Urinary bladder (tissue), 4 donors: ENCODE results near the gene NDUFV3. TPM values are rescaled to one million over a fixed set of nuclear protein-coding genes. Genes with fewer than 3 reads are reported as not detected.
"Not testable (repeated sequence)": the region's sequence is repeated elsewhere in the genome, so short reads cannot be mapped to it uniquely, and the experiment has no call there.

Experiments
- DNase-seq: peaks from one replicate; pipeline ENCODE4 v3.0.0-alpha.2; 2015; ENCODE audit errors: extremely low spot score
- H3K27ac ChIP-seq: one replicate; pipeline ENCODE4 v1.5.1; 2013; ENCODE audit warnings: low read depth, mild to moderate bottlenecking, moderate library complexity
- H3K36me3 ChIP-seq: one replicate; pipeline ENCODE4 v1.6.1; 2013; ENCODE audit warnings: mild to moderate bottlenecking, moderate library complexity; ENCODE audit not compliant: insufficient read depth
- H3K4me1 ChIP-seq: one replicate; pipeline ENCODE4 v1.6.1; 2013; ENCODE audit warnings: mild to moderate bottlenecking, moderate library complexity; ENCODE audit not compliant: insufficient read depth
- H3K4me3 ChIP-seq: one replicate; pipeline ENCODE4 v1.5.1; 2013; ENCODE audit warnings: low read depth, low read length
- WGBS: extraction: QIAGEN DNeasy Blood & Tissue Kit; methylation state at CpG from one replicate; pipeline ENCODE4 v1.1.7; 2013; 5-methylcytosine and 5-hydroxymethylcytosine counted together
- polyA plus RNA-seq: library from polyadenylated mRNA; stranded (reverse); fragments of 200-250 nt; gene quantifications from one replicate; pipeline ENCODE4 v1.2.3, GENCODE V29; 2013
- total RNA-seq: library from RNA; depleted of rRNA; stranded (reverse); fragments of >200 nt; gene quantifications from one replicate; pipeline ENCODE4 v1.2.3, GENCODE V29; 2014
- donor health status: healthy with polysubstance abuse.
- donor health status: healthy.

The NDUFV3 gene
- total and polyA plus RNA-seq, 2 donors = 30.5 to 48.1 TPM

GRCh38 chr21:42925114-42925926 is 32.2 kb downstream of the NDUFV3 start, which contains the start of gene ERVH48-1:
Gene ERVH48-1 (minus strand): TSS chr21:42925630. CDS start chr21:42919006, 6,624 bp downstream.
- Histone ChIP-seq H3K36me3 (no peaks in the 10 kb centered on the region), H3K4me3 (no peak within 1 kb of the TSS), H3K27ac (no peak within 1 kb of the TSS), H3K4me1 (no peaks in the 10 kb centered on the region)
- DNase-seq = no peak
- WGBS = 85% methylated on average over 29 of the region's 29 CpGs

GRCh38 chr21:42927474-42928200 is 34.5 kb downstream of the NDUFV3 start:
- H3K36me3 ChIP-seq, DNase-seq, H3K4me1 ChIP-seq, H3K4me3 ChIP-seq, H3K27ac ChIP-seq: not testable (repeated sequence)
- WGBS = 94% methylated on average over 23 of the region's 23 CpGs

- Histone ChIP-seq H3K27ac (no peak overlapping the region), H3K36me3 (no peaks in the 10 kb centered on the region), H3K4me1 (no peaks in the 10 kb centered on the region), H3K4me3 (no peak overlapping the region)
- WGBS = 79% methylated on average over 3 of the region's 3 CpGs
- DNase-seq = no peak
These were observed 36.9 kb downstream of the NDUFV3 start for GRCh38 chr21:42929969-42930368.

- no peak for DNase-seq
- Histone ChIP-seq H3K4me1 (no peaks in the 10 kb centered on the region), H3K4me3 (no peak overlapping the region), H3K27ac (no peak overlapping the region), H3K36me3 (no peaks in the 10 kb centered on the region)
- 86% methylated on average over 13 of the region's 13 CpGs for WGBS
These were observed 38.6 kb downstream of the NDUFV3 start for GRCh38 chr21:42931560-42932235.

DNA sequence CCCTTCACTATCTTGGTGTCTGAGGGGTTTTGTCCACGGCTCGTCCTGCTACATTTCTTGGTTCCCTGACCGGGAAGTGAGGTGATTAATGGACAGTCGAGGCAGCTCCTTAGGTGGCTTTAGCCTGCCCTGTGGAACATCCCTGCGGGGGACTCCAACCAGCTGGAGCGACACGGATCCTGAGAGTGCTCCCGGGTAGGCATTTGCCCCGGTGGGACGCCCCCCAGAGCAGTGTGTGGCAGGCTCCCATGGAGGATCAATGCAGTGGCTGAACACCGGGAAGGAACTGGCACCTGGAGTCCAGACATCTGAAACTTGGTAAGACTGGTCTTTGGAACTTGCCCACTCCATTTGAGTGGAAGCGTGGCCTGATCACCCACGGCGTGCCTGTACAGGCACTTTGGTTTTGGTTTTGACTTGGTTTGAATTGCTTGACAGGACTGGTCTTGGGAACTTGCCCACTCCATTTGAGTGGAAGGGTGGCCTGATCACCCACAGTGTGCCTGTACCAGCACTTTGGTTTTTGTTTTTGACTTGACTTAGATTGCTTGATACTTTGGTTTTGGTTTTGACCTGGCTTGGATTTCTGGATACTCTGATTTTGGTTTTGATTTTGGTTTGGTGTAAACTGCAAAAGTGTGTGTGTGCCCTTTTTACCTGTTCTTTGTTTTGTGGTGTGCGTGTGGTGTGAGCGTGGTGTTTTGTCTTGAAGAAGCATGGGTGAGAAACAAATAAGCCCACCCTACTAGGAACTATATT is 39.4 kb downstream of the NDUFV3 start:
- not testable (repeated sequence) for DNase-seq, H3K27ac ChIP-seq, H3K36me3 ChIP-seq, H3K4me1 ChIP-seq, H3K4me3 ChIP-seq
- WGBS = 86% methylated on average over 16 of the region's 16 CpGs

DNA sequence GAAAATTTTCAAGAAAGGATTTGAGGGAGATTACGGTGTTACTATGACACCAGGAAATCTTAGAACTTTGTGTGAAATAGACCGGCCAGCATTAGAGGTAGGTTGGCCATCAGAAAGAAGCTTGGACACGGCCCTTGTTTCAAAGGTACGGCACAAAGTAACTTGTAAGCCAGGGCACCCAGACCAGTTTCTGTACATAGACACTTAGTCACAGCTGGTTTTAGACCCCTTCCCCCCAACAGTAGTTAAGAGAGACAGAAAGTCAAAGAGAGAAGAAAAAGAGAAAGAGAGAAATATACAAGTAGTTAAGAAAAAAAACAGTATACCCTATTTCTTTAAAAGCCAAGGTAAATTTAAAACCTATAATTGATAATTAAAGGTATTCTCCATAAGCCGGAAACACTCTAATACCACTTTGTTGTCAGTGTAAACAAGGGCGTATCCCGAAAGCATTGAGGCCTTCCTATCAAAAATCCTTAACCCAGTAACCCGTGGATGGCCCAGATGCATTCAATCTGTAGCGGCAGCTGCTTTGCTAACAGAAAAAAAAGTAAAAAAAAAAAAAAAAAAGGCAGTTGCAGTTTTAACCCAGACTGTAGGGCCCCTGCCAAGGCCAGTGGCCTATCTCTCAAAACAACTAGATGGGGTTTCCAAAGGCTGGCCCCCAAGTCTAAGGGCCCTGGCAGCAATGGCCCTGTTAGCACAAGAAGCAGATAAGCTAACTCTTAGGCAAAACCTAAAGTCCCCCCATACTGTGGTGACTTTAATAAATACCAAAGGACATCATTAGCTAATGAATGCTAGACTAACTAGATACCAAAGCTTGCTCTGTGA is 40.2 kb downstream of the NDUFV3 start:
- 63% methylated on average over 8 of the region's 9 CpGs for WGBS
- not testable (repeated sequence) for DNase-seq, H3K4me3 ChIP-seq, H3K4me1 ChIP-seq, H3K36me3 ChIP-seq, H3K27ac ChIP-seq

GRCh38 chr21:42933973-42934372 is 40.9 kb downstream of the NDUFV3 start:
- H3K4me1 ChIP-seq, DNase-seq, H3K36me3 ChIP-seq, H3K4me3 ChIP-seq, H3K27ac ChIP-seq: not testable (repeated sequence)
- WGBS = 92% methylated on average over 12 of the region's 12 CpGs

GRCh38 chr21:42936360-42936759 is 43.3 kb downstream of the NDUFV3 start:
- 88% methylated on average over 2 of the region's 5 CpGs for WGBS
- H3K27ac ChIP-seq, H3K4me3 ChIP-seq, H3K36me3 ChIP-seq, H3K4me1 ChIP-seq, DNase-seq: not testable (repeated sequence)

- not testable (repeated sequence) for H3K36me3 ChIP-seq, DNase-seq, H3K27ac ChIP-seq, H3K4me1 ChIP-seq, H3K4me3 ChIP-seq
- 66% methylated on average over 16 of the region's 16 CpGs for WGBS
These were observed 44.2 kb downstream of the NDUFV3 start for GRCh38 chr21:42937034-42937940.

- Histone ChIP-seq H3K4me1 (no peaks in the 10 kb centered on the region), H3K4me3 (no peak overlapping the region), H3K36me3 (no peaks in the 10 kb centered on the region), H3K27ac (no peak overlapping the region)
- no peak for DNase-seq
- WGBS = 57% methylated on average over 21 of the region's 21 CpGs
These were observed 45.0 kb downstream of the NDUFV3 start for GRCh38 chr21:42937960-42938605.

DNA sequence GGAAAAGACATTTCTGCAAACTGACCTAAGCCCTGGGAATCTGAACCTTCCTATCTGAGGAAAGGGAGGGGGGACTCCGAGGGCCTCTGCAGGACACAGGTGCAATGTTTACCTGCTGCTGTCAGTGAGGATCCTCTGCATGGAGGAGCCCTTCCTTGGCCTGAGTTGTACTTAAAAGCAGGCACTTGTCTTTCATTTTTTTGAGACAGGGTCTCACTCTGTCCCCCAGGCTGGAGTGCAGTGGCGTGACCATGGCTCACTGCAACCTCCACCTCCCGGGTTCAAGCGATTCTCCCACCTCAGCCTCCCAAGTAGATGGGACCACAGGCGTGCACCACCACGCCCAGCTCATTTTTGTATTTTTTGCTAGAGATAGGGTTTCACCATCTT is 45.5 kb downstream of the NDUFV3 start:
- DNase-seq, H3K27ac ChIP-seq, H3K4me1 ChIP-seq, H3K4me3 ChIP-seq, H3K36me3 ChIP-seq: not testable (repeated sequence)
- 87% methylated on average over 6 of the region's 6 CpGs for WGBS
